NOMO-1 treated with DMSO at 0.1 percent for 48 hours (cell line): ENCODE data around the gene YIPF2.
A peak's percentile ranks its signal among the peaks of the same experiment; 100 is the strongest.
"Not testable (repeated sequence)": the region's sequence is repeated elsewhere in the genome, so short reads cannot be mapped to it uniquely, and the experiment has no call there.

Experiments
- DNase-seq: peaks from one replicate; lab custom pipeline; 2025; ENCODE audit not compliant: unreplicated experiment; lab: John Stamatoyannopoulos, UW

Gene YIPF2

GRCh38 chr19:10941649-10942048 is 13.2 kb upstream of the YIPF2 start:
- DNase-seq: not testable (repeated sequence)

- peak; percentile 69 for DNase-seq
These were observed 8.2 kb upstream of the YIPF2 start for GRCh38 chr19:10936661-10937084.

- DNase-seq: no peak
These were observed 7.1 kb upstream of the YIPF2 start for GRCh38 chr19:10935371-10936059.

GRCh38 chr19:10929402-10929794 is 959 bp upstream of the YIPF2 start:
- no peak for DNase-seq

GRCh38 chr19:10927730-10928562 is 493 bp downstream of the YIPF2 start:
- peak; percentile 16 for DNase-seq

GRCh38 chr19:10924597-10924996 is 3.8 kb downstream of the YIPF2 start:
- DNase-seq: no peak

GRCh38 chr19:10923260-10924112 is 5.0 kb downstream of the YIPF2 start:
- DNase-seq: no peak

- no peak for DNase-seq
These were observed 5.8 kb downstream of the YIPF2 start for GRCh38 chr19:10922638-10923014.

GRCh38 chr19:10921910-10922637 is 6.4 kb downstream of the YIPF2 start:
- no peak for DNase-seq

GRCh38 chr19:10921199-10921909 is 7.1 kb downstream of the YIPF2 start:
- no peak for DNase-seq

GRCh38 chr19:10920781-10921180 is 7.7 kb downstream of the YIPF2 start:
- DNase-seq: no peak

- no peak for DNase-seq
These were observed 8.2 kb downstream of the YIPF2 start for GRCh38 chr19:10920288-10920655.

GRCh38 chr19:10919352-10920287 is 8.8 kb downstream of the YIPF2 start:
- DNase-seq: no peak

- no peak for DNase-seq
These were observed 10.1 kb downstream of the YIPF2 start for GRCh38 chr19:10918359-10918758.

- DNase-seq: no peak
These were observed 11.8 kb downstream of the YIPF2 start for GRCh38 chr19:10916602-10917001.

GRCh38 chr19:10915130-10916091 is 13.0 kb downstream of the YIPF2 start:
- no peak for DNase-seq

GRCh38 chr19:10913716-10914340 is 14.6 kb downstream of the YIPF2 start:
- DNase-seq: no peak

- DNase-seq: no peak
These were observed 15.8 kb downstream of the YIPF2 start for GRCh38 chr19:10912619-10913018.
